Measurements from ENCODE around the gene SRSF4.
"Not testable (repeated sequence)": the region's sequence is repeated elsewhere in the genome, so short reads cannot be mapped to it uniquely, and the experiment has no call there.

DNA sequence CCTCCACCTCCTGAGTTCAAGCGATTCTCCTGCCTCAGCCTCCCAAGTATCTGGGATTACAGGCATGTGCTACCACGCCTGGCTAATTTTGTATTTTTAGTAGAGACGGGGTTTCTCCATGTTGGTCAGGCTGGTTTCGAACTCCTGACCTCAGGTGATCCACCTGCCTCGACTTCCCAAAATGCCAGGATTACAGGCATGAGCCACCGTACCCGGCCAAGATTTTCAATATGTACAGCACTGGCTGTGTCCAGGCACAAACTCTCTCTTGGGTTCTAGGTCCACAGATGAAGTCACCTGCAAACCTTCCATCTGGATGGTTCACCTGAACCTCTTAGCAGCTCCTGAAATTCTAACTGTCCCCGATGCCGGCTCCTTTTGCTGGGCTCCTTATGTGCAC, 31.4 kb downstream of the SRSF4 start:
- not testable (repeated sequence) for TF ChIP-seq LEF1 (IDR thresholded peaks at IDR 0.05; ENCODE audit: borderline replicate concordance); BHLHE40 (IDR thresholded peaks at IDR 0.05; ENCODE audit: borderline replicate concordance); CTBP1 (IDR thresholded peaks at IDR 0.05; ENCODE audit: borderline replicate concordance); SP1 (IDR thresholded peaks at IDR 0.05); SUZ12 (IDR thresholded peaks at IDR 0.05); FOXK2 (IDR thresholded peaks at IDR 0.05); HDGF (IDR thresholded peaks at IDR 0.05; ENCODE audit: borderline replicate concordance); TARDBP (IDR thresholded peaks at IDR 0.05); ARNT (IDR thresholded peaks at IDR 0.05)
